ENCODE results near the gene CSRNP2. TPM values are rescaled to one million over a fixed set of nuclear protein-coding genes. Genes with fewer than 3 reads are reported as not detected.

CSRNP2 gene
- total and polyA plus RNA-seq, 2 of the 13 experiments (the other 11 are each of a cell fraction or from before 2014, with no cell fraction given): 4.8 to 7.3 TPM

DNA sequence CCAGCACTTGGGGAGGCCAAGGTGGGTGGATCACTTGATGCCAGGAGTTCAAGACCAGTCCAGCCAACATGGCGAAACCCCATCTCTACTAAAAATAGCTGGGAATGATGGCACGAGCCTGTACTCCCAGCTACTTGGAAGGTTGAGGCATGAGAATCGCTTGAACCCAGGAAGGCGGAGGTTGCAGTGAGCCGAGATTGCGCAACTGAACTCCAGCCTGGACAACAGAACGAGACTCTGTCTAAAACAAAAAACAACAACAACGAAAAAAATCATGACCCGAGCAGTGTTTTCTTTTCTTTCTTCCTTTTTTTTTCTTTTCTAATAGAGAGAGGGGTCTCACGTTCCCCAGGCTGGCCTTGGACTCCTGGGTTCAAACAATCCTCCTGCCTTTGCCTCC, 3.5 kb upstream of the CSRNP2 start:
- Histone ChIP-seq H3K9me3 (ENCODE audit: low read length) (no peaks in the 10 kb centered on the region), H3K27me3 (ENCODE audit: control insufficient read depth in 1 of 2, insufficient read depth in 2 of 2, low read length in 2 of 2) (no peaks in the 10 kb centered on the region; a peak in 1 of 5 replicates), H3K4me2 (ENCODE audit: low read depth, low read length) (no peak overlapping the region), H3K4me3 (replicated peaks in 1 of 3; ENCODE audit: insufficient read depth in 1 of 3, low read depth in 2 of 3, low read length in 3 of 3) (no peak overlapping the region), H4K20me1 (ENCODE audit: insufficient read depth, low read length) (no peaks in the 10 kb centered on the region), H3K36me3 (replicated peaks in 1 of 2; ENCODE audit: control insufficient read depth in 1 of 2, insufficient read depth in 2 of 2, low read length in 2 of 2) (no peaks in the 10 kb centered on the region), H3K9ac (ENCODE audit: insufficient read depth, low read depth, low read length) (no peak overlapping the region), H3K27ac (ENCODE audit: extremely low read length, insufficient read depth, low read length) (no peak overlapping the region), H2AFZ (ENCODE audit: low read length) (no peak overlapping the region), H3K79me2 (ENCODE audit: insufficient read depth, low read length) (peaks cover 8% of the 10 kb centered on the region), H3K4me1 (ENCODE audit: insufficient read depth, low read length) (peaks cover 8% of the 10 kb centered on the region)
- ChIA-PET CTCF (ENCODE audit: low intra/inter-chr PET ratio, low total read pairs) (no interaction called here), POLR2A (no interaction called here)
- TF ChIP-seq CEBPG (CRISPR knock-in tag; IDR thresholded peaks at IDR 0.05): peak; percentile 46
- no peak for TF ChIP-seq ZNF782 (CRISPR knock-in tag; IDR thresholded peaks at IDR 0.05; ENCODE audit: borderline replicate concordance)
- peak; percentile 85 for TF ChIP-seq CEBPB (IDR thresholded peaks at IDR 0.05; ENCODE audit: borderline replicate concordance, low read depth, low read length)
- TF ChIP-seq ZNF354B (CRISPR knock-in tag; IDR thresholded peaks at IDR 0.05): no peak
- ATAC-seq (no peak), DNase-seq (ENCODE audit: low spot score) (no peak), FAIRE-seq (no peak)
- BruUV-seq (replicated peaks): no TSS peak
- in situ Hi-C loops (cut with HindIII; ENCODE audit: extremely low pct_ligation_motif_present, low pct_unique_long_range_greater_than_20kb) (no loop called here), intact Hi-C loops (cut with micrococcal nuclease; ENCODE audit: unreplicated experiment) (no loop called here)
- WGBS (ENCODE audit: low lambda C conversion rate): 85% methylated on average over 10 of the region's 10 CpGs

DNA sequence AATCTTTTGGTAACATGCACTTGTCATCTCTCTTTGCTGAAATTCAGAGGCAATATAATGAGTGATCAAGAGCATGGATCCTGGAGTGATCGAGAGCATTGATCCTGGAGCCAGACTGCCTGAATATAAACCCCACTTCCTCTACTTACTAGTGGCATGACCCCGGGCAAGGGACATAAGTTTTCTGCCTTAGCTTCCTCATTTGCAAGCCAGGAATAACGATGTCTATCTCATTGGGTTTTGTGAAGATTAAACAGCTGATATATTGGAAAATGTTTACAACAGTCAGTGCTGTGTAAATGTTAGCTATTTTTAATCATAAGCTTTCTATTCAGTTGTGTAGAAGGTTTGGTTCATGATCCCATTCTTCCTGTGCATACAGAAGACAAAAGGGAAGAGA, 2.4 kb upstream of the CSRNP2 start:
- ChIA-PET CTCF (ENCODE audit: low intra/inter-chr PET ratio, low total read pairs) (no interaction called here), POLR2A (no interaction called here)
- ATAC-seq (no peak), DNase-seq (ENCODE audit: low spot score) (no peak), FAIRE-seq (no peak)
- Histone ChIP-seq H3K4me2 (ENCODE audit: low read depth, low read length) (no peak overlapping the region), H4K20me1 (ENCODE audit: insufficient read depth, low read length) (no peaks in the 10 kb centered on the region), H3K79me2 (ENCODE audit: insufficient read depth, low read length) (peaks cover 15% of the 10 kb centered on the region), H3K27me3 (ENCODE audit: control insufficient read depth in 1 of 2, insufficient read depth in 2 of 2, low read length in 2 of 2) (no peaks in the 10 kb centered on the region; a peak in 1 of 5 replicates), H3K9me3 (ENCODE audit: low read length) (no peaks in the 10 kb centered on the region), H2AFZ (ENCODE audit: low read length) (no peak overlapping the region), H3K4me1 (ENCODE audit: insufficient read depth, low read length) (peaks cover 15% of the 10 kb centered on the region), H3K27ac (ENCODE audit: extremely low read length, insufficient read depth, low read length) (no peak overlapping the region), H3K4me3 (replicated peaks in 1 of 3; ENCODE audit: insufficient read depth in 1 of 3, low read depth in 2 of 3, low read length in 3 of 3) (no peak overlapping the region), H3K36me3 (replicated peaks in 1 of 2; ENCODE audit: control insufficient read depth in 1 of 2, insufficient read depth in 2 of 2, low read length in 2 of 2) (no peaks in the 10 kb centered on the region), H3K9ac (ENCODE audit: insufficient read depth, low read depth, low read length) (no peak overlapping the region)
- BruUV-seq (replicated peaks): no TSS peak
- 82% methylated on average over 3 of the region's 3 CpGs for WGBS (ENCODE audit: low lambda C conversion rate)
- in situ Hi-C loops (cut with HindIII; ENCODE audit: extremely low pct_ligation_motif_present, low pct_unique_long_range_greater_than_20kb): no loop called here
- intact Hi-C loops (cut with micrococcal nuclease; ENCODE audit: unreplicated experiment): no loop called here
- TF ChIP-seq CC2D1A (CRISPR knock-in tag; IDR thresholded peaks at IDR 0.05): no peak
- TF ChIP-seq ZNF382 (CRISPR knock-in tag; IDR thresholded peaks at IDR 0.05; ENCODE audit: borderline replicate concordance): no peak
- no peak for TF ChIP-seq ZNF75D (CRISPR knock-in tag; IDR thresholded peaks at IDR 0.05; ENCODE audit: borderline replicate concordance)
- TF ChIP-seq, protein P1, sequence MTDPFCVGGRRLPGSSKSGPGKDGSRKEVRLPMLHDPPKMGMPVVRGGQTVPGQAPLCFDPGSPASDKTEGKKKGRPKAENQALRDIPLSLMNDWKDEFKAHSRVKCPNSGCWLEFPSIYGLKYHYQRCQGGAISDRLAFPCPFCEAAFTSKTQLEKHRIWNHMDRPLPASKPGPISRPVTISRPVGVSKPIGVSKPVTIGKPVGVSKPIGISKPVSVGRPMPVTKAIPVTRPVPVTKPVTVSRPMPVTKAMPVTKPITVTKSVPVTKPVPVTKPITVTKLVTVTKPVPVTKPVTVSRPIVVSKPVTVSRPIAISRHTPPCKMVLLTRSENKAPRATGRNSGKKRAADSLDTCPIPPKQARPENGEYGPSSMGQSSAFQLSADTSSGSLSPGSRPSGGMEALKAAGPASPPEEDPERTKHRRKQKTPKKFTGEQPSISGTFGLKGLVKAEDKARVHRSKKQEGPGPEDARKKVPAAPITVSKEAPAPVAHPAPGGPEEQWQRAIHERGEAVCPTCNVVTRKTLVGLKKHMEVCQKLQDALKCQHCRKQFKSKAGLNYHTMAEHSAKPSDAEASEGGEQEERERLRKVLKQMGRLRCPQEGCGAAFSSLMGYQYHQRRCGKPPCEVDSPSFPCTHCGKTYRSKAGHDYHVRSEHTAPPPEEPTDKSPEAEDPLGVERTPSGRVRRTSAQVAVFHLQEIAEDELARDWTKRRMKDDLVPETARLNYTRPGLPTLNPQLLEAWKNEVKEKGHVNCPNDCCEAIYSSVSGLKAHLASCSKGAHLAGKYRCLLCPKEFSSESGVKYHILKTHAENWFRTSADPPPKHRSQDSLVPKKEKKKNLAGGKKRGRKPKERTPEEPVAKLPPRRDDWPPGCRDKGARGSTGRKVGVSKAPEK (CRISPR knock-in tag; IDR thresholded peaks at IDR 0.05; ENCODE audit: borderline replicate concordance): no peak
- no peak for TF ChIP-seq ZBTB7A (CRISPR knock-in tag; IDR thresholded peaks at IDR 0.05)
- no peak for TF ChIP-seq ZNF749 (CRISPR knock-in tag; IDR thresholded peaks at IDR 0.05; ENCODE audit: borderline replicate concordance)
- TF ChIP-seq, protein P2, sequence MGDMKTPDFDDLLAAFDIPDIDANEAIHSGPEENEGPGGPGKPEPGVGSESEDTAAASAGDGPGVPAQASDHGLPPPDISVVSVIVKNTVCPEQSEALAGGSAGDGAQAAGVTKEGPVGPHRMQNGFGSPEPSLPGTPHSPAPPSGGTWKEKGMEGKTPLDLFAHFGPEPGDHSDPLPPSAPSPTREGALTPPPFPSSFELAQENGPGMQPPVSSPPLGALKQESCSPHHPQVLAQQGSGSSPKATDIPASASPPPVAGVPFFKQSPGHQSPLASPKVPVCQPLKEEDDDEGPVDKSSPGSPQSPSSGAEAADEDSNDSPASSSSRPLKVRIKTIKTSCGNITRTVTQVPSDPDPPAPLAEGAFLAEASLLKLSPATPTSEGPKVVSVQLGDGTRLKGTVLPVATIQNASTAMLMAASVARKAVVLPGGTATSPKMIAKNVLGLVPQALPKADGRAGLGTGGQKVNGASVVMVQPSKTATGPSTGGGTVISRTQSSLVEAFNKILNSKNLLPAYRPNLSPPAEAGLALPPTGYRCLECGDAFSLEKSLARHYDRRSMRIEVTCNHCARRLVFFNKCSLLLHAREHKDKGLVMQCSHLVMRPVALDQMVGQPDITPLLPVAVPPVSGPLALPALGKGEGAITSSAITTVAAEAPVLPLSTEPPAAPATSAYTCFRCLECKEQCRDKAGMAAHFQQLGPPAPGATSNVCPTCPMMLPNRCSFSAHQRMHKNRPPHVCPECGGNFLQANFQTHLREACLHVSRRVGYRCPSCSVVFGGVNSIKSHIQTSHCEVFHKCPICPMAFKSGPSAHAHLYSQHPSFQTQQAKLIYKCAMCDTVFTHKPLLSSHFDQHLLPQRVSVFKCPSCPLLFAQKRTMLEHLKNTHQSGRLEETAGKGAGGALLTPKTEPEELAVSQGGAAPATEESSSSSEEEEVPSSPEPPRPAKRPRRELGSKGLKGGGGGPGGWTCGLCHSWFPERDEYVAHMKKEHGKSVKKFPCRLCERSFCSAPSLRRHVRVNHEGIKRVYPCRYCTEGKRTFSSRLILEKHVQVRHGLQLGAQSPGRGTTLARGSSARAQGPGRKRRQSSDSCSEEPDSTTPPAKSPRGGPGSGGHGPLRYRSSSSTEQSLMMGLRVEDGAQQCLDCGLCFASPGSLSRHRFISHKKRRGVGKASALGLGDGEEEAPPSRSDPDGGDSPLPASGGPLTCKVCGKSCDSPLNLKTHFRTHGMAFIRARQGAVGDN (CRISPR knock-in tag; IDR thresholded peaks at IDR 0.05): no peak
- no peak for TF ChIP-seq KMT2A (CRISPR knock-in tag; IDR thresholded peaks at IDR 0.05)

Measured in HepG2 (cell line).